ENCODE data around the gene MROH8.
A peak's percentile ranks its signal among the peaks of the same experiment; 100 is the strongest.

The MROH8 gene

GRCh38 chr20:37178839-37179682 is at the start of gene MROH8, which contains the start of gene RPN2:
Gene MROH8, minus strand, starts transcription at chr20:37179548.
Gene RPN2, plus strand, starts transcription at chr20:37179330. Its CDS starts 27 bp downstream, at chr20:37179357.
- DNase-seq (ENCODE audit: low spot score): peak; percentile 99

GRCh38 chr20:37228656-37229055 is 49.3 kb upstream of the MROH8 start:
- DNase-seq (ENCODE audit: low spot score): no peak

GRCh38 chr20:37228082-37228481 is 48.7 kb upstream of the MROH8 start:
- DNase-seq (ENCODE audit: low spot score): no peak

- no peak for DNase-seq (ENCODE audit: low spot score)
These were observed 47.5 kb upstream of the MROH8 start for GRCh38 chr20:37226889-37227288.

GRCh38 chr20:37225146-37225545 is 45.8 kb upstream of the MROH8 start:
- DNase-seq (ENCODE audit: low spot score): no peak

- DNase-seq (ENCODE audit: low spot score): peak; percentile 78
These were observed 43.7 kb upstream of the MROH8 start for GRCh38 chr20:37223053-37223452.

GRCh38 chr20:37222086-37222485 is 42.7 kb upstream of the MROH8 start:
- DNase-seq (ENCODE audit: low spot score): no peak

- no peak for DNase-seq (ENCODE audit: low spot score)
These were observed 41.4 kb upstream of the MROH8 start for GRCh38 chr20:37220731-37221130.

- DNase-seq (ENCODE audit: low spot score): no peak
These were observed 40.7 kb upstream of the MROH8 start for GRCh38 chr20:37219751-37220668.

- DNase-seq (ENCODE audit: low spot score): no peak
These were observed 39.6 kb upstream of the MROH8 start for GRCh38 chr20:37218976-37219375.

GRCh38 chr20:37218441-37218840 is 39.1 kb upstream of the MROH8 start:
- DNase-seq (ENCODE audit: low spot score): no peak

GRCh38 chr20:37209661-37210314 is 30.4 kb upstream of the MROH8 start:
- DNase-seq (ENCODE audit: low spot score): no peak

- DNase-seq (ENCODE audit: low spot score): no peak
These were observed 29.8 kb upstream of the MROH8 start for GRCh38 chr20:37209193-37209592.

GRCh38 chr20:37207171-37207570 is 27.8 kb upstream of the MROH8 start:
- no peak for DNase-seq (ENCODE audit: low spot score)

GRCh38 chr20:37205794-37206193 is 26.4 kb upstream of the MROH8 start:
- DNase-seq (ENCODE audit: low spot score): no peak

- no peak for DNase-seq (ENCODE audit: low spot score)
These were observed 25.8 kb upstream of the MROH8 start for GRCh38 chr20:37205130-37205529.

- DNase-seq (ENCODE audit: low spot score): no peak
These were observed 24.7 kb upstream of the MROH8 start for GRCh38 chr20:37204056-37204455.

GRCh38 chr20:37202267-37202943 is 23.1 kb upstream of the MROH8 start:
- peak; percentile 95 for DNase-seq (ENCODE audit: low spot score)

- no peak for DNase-seq (ENCODE audit: low spot score)
These were observed 22.4 kb upstream of the MROH8 start for GRCh38 chr20:37201827-37202162.

GRCh38 chr20:37200926-37201826 is 21.8 kb upstream of the MROH8 start:
- no peak for DNase-seq (ENCODE audit: low spot score)

- DNase-seq (ENCODE audit: low spot score): no peak
These were observed 21.0 kb upstream of the MROH8 start for GRCh38 chr20:37200376-37200775.
